GM21528 (cell line): Measurements from ENCODE around the gene CCIN.
A peak's percentile ranks its signal among the peaks of the same experiment; 100 is the strongest.

Source experiments
- ATAC-seq: cut with Tn5 transposase; IDR thresholded peaks from one replicate; pipeline ENCODE4 v1.9.1; 2021; ENCODE audit warnings: mild to moderate bottlenecking, moderate library complexity; ENCODE audit not compliant: unreplicated experiment, low FRiP score

Gene CCIN

DNA sequence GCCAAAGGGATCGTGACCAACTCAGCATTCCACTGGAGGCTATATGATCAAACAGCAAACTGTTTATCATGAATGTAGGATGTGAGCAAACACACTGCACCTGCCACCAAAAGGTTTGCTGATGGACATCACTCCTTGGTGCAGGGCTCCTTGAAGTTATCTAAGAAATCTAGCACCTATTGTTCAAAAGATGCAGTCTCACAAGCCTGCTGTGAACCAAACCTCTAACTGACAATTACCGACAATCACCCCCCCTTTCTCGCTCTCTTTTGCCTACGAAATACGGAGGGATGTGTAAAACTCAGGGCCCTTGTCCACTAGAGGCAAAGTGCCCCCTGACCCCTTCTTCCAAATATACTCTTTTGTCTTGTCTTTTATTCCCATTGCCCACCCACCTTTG lies 19.0 kb downstream of the CCIN start:
- no peak for ATAC-seq

GRCh38 chr9:36189976-36190375 lies 20.8 kb downstream of the CCIN start:
- no peak for ATAC-seq

DNA sequence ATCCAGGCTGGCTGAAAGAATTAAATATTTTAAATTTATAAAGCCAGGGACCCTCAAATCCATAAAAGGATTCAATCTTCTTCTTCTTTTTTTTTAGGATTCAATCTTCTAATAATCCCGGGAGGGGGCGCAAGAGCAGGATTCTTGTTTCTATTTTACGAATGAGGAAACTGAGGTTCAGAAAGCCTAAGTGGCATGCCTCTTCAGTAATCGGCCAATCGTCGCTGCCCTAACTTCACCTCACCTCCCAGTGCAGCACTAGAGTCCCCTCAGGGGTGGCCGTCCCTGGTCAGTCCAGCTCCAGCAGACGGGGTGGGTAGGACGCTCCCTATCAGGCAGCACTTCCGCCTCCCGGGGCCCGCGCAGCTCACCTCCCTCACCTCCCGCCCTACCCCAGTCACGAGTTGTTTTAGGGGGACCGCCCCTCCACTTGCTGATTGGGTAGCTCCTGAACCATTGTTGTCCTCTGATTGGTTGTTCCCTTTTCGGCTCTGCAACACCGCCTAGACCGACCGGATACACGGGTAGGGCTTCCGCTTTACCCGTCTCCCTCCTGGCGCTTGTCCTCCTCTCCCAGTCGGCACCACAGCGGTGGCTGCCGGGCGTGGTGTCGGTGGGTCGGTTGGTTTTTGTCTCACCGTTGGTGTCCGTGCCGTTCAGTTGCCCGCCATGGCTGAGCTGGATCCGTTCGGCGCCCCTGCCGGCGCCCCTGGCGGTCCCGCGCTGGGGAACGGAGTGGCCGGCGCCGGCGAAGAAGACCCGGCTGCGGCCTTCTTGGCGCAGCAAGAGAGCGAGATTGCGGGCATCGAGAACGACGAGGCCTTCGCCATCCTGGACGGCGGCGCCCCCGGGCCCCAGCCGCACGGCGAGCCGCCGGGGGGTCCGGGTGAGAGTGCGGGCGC lies 21.5 kb downstream of the CCIN start, which contains the start of gene CLTA:
Gene CLTA, plus strand, starts transcription at position 534 of the 902 bp plus-strand sequence. Its CDS starts 136 bp downstream, at position 670.
- ATAC-seq = peak; percentile 92

GRCh38 chr9:36191290-36191645 lies 22.1 kb downstream of the CCIN start:
- ATAC-seq = peak; percentile 30

DNA sequence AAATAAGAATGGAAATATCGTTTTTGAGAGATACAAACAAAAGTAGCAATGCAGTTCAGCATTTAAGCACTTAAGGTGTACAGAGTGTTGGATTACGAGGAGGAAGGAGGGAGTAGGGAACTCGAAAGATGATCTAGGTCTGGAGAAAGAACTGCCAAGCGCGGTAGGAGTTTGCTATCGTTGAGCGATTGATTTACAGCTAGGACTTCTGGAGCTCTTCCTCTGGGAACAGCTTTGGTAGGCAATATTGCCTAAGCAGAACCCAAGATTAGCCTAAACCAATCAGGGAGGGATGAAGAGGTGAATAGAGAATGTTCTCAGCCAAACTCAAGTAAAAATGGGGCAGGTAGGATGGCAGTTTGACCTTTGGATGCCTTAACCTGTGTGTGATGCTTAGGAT lies 22.5 kb downstream of the CCIN start:
- no peak for ATAC-seq

GRCh38 chr9:36192196-36192595 lies 23.0 kb downstream of the CCIN start:
- no peak for ATAC-seq

DNA sequence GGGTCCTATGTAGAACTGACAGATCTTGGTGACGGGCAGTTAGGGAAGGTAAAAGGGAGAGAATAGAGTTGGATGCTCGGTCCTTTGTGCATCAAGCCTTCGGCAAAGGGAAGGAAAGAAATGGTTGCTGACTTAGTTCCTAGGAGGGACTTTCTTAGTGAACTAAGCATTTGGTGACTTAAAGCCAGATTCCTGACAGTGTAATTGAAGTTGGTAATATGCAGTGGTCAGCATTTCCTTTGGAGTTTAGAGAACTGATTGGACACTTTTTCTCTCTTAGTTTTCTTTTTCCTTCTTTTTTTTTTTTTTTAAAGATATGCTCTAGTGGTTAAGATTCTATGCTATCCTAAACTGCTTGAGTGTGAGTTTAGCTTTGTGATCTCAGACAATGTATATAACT lies 23.8 kb downstream of the CCIN start:
- no peak for ATAC-seq

DNA sequence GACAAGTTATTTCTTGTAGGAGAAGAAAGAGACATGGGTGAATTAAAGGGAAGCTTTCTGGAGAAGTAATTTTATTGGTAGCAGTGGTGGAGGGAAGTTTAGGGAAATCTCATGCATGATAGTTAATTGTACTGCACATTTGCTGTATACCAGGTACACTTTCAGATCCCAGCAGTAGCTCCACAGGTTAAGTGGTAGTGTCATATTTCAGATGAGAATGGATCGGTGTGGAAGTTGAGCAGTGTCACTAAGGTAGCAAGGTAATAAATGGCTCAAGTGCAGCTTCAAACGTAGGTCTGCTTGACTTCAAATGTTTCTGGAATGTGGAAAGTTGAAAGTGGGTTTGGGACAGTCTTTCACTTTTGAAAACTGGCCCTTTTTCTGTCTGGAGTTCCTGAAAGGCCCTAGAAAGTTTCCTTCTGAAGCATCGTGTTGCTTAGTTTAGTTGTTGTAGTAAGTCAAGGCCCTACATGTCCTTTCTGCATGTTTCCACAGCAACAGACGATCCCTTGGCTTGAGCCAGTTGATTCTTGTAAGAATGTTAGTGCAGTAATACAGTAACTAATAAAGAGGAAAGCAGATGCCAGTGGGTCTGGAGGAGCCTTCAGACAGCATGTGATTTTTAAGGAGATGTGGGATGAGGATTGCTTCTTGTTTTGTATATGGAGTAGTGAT lies 25.3 kb downstream of the CCIN start:
- ATAC-seq = no peak

DNA sequence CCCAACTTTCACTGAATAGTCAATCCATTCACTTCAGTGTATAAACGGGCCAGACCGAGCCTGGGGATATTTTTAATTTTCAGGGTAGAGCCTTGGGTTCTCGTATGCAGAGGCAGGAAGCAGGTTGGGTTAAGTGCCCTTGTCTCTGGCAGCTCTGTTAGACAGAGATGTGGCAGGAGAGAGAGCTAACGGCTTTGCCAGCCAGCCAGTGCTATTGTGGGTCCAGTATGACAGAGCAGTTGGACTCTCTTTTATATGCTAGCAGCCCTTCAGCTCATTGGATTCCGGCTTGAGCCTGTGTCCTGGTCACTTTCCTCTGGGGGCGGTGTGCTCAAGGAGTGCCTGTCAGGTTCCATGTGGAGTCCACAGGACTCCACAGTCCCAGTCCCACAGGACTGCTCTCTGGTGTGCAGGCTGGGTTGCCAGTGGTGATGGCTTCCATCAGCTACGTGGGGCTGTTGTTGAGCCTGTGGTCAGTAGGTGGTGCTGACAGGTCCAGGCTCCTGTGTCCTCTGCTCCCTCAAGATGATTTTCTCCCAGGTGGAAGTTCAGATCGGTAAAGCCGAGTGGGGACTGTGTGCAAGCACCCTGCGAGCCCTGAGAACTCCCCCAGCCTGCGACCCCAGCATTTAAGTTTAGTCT lies 35.8 kb downstream of the CCIN start:
- ATAC-seq = no peak

GRCh38 chr9:36207016-36207415 lies 37.8 kb downstream of the CCIN start:
- ATAC-seq = no peak

DNA sequence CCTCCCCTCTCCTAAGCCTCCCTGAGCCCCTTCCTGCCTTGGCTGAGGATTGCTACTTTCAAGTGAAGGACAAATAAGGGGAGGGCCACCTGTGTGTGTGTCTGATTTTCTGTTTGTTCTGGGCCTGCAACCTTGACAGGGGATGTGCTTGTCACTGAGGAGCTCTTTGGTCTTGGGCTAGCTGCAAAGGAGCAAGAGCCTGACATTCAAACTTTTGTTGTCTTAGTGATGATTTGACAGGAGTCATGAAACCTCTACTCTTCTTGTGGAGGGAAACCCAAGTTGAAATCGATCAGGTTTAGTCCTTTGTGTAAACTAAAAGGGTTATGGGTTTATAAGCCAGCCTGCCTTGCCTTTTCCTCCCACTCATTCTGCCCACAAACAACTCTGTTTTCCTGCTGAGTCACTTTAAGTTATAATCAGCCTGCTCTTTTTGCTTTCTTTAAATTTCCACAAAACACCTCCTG lies 38.4 kb downstream of the CCIN start:
- ATAC-seq = no peak

GRCh38 chr9:36208521-36209253 lies 39.5 kb downstream of the CCIN start:
- ATAC-seq = no peak

DNA sequence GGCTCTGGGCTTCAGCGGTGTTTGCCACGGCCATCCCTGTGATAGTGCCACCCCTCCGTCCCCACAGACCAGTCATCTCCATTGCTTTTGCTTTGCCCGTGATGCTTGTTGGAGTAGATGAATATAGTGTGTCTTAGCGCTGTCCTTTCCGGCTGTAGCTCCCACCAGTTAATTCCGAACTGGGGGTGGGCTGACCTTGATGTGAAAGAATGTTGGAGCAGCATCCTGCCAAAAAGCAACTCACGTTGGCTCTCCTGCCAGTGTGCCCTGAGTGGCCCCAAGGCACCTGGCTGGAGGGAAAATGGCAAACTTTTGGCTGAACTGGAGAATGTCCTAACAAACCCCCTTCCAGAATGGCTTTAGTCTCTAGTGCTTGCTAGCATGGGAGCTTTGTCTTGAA lies 41.5 kb downstream of the CCIN start:
- ATAC-seq = no peak

GRCh38 chr9:36211510-36211909 lies 42.3 kb downstream of the CCIN start:
- no peak for ATAC-seq

DNA sequence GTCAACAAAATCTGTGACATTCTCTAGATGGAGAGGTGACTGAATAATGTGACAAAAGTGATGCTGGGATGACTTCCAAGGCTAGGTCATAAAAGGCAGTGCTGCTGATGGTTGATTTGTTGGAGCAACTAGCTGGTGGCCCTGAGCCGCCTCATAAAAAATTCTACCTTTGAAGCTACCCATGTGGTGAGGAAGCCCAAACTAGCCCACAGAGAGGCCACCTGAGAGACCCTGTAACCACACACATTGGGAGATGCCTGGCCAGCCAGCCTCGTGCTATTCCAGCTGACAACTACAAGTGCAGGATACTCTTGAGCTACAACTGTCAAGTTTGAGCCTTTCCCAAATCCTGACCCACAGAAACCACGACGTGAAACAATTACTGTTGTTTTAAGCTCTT lies 44.2 kb downstream of the CCIN start:
- ATAC-seq = no peak

- no peak for ATAC-seq
Observed at GRCh38 chr9:36213989-36214388, 44.8 kb downstream of the CCIN start.

DNA sequence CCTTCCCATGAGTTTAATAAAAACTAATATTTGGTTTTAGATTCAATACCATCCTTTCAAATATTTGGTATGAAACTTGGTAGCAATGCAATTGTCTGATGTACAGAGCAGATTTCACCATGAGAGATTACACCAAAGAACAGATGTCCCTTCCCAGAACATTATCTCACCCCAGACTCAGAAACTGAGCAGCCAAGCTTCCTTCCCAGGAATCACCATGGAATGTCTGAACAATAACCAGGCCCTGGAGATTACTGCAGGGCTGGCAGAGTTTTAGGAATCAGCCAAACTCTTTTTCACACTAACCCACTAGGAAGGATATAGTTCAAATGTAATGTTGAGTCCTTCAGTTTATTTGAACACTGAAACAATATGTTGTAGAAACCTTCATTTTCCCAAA lies 45.4 kb downstream of the CCIN start:
- no peak for ATAC-seq

DNA sequence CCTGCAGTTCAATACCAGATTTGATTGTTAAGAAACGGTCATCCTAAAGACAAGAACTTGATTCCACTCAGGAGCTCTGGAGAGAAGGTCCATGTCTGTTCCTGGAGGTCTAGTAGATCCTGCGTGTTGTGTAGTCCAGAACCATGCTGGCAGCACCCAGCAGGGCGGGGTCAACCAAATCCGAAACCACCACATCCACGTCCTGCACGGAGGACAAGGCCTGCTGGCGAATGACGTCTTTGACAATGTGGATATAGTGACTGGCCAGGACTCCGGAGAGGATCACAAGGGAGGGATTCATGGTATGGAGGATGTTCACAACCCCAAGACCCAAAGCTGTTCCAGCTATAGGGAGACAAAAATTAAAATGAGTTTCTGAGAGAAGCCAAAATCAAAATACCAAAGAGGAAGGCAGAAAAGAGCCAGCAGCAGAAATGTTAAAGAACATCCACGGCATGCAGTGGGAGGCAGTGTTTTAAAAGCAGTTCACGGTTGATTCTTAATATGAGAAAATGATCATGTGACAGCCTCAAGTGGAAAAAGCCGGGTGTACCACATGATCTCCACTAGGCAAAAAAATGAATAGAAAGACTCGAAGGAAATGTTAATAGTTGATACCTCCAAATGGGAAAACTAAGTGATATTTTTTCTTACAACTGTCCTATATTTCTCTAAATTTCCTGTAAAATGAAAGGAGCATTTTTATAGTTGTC lies 48.2 kb downstream of the CCIN start:
- ATAC-seq = no peak

- no peak for ATAC-seq
Observed at GRCh38 chr9:36218011-36218410, 48.8 kb downstream of the CCIN start.

DNA sequence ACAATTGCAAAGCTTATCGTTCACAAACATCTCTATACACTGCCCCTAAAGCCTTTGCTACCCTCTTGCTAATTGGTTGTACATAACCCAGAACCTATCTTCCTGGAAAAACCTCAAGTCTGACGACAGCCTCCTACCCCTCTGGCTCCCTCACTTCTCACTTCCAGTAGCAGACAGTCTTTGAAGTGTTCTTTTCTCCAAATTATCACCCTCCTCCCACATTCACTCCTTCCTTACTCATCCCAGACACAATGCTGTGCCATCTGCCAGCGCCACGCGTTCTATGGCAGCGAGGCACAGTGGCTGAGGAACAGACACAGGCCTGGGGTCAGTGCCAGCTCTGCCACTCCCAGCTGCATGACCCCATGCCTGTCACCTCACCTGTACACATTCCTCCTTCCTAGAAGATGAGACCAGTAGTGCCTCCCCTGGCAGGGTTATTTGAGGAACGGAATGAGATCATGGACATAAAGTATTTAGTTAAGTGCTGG lies 49.3 kb downstream of the CCIN start:
- ATAC-seq = no peak
